HEK293 (cell line): Measurements from ENCODE around the gene CDH23.

ENCODE experiments used
- CTCF ChIA-PET: fragments of 350-600 bp; formaldehyde crosslinking; extraction: SDS; loops from one replicate; lab custom pipeline; 2021; ENCODE audit warnings: antibody characterized with exemption; lab: Yijun Ruan, JAX
- POLR2A ChIA-PET: fragments of 300-600 bp; formaldehyde crosslinking; extraction: SDS; loops from one replicate; lab custom pipeline; 2020; ENCODE audit warnings: antibody characterized with exemption, inconsistent platforms; lab: Yijun Ruan, JAX
- H3K27ac ChIP-seq: fragments of 200-500 bp; sonication (Bioruptor generic); 2 replicates; pipeline ENCODE4 v1.5.1; 2014; ENCODE audit warnings: low read depth, low read length, control low read depth, inconsistent platforms; ENCODE audit errors: extremely low read depth
- H3K36me3 ChIP-seq, 2 experiments: fragments of 200-500 bp in 1 of 2; sonication (Bioruptor generic) in 1 of 2; 1 replicate in 1 of 2; 2 replicates in 1 of 2; pipeline ENCODE4 v1.5.1; 2014 to 2017; ENCODE audit warnings: inconsistent platforms in 2 of 2, low read length in 2 of 2; ENCODE audit not compliant: control insufficient read depth in 2 of 2, insufficient read depth in 1 of 2
- H3K4me1 ChIP-seq: fragments of 200-500 bp; sonication (Bioruptor generic); 2 replicates; pipeline ENCODE4 v1.5.1; 2014; ENCODE audit warnings: mild to moderate bottlenecking, low read length, inconsistent platforms; ENCODE audit not compliant: control insufficient read depth, insufficient read depth
- H3K4me3 ChIP-seq: 2 replicates; pipeline ENCODE4 v1.5.1; 2011; ENCODE audit warnings: low read depth, mild to moderate bottlenecking, control low read depth, low read length, moderate library complexity
- H3K9me3 ChIP-seq: fragments of 200-500 bp; sonication (Bioruptor generic); 2 replicates; pipeline ENCODE4 v1.5.1; 2014; ENCODE audit warnings: low read depth, low read length, inconsistent platforms; ENCODE audit not compliant: control insufficient read depth, insufficient read depth
- GFI1B ChIP-seq: fragments of 450-650 bp; formaldehyde crosslinking; IDR thresholded peaks from 2 replicates; pipeline ENCODE4 v1.5.1; 2016; ENCODE audit warnings: missing biosample characterization, missing genetic modification characterization
- ZFP3 ChIP-seq: fragments of 450-650 bp; formaldehyde crosslinking; IDR thresholded peaks from 2 replicates; pipeline ENCODE4 v1.5.1; 2016; ENCODE audit warnings: low read depth, missing biosample characterization, missing genetic modification characterization
- ZNF132 ChIP-seq: fragments of 450-650 bp; formaldehyde crosslinking; IDR thresholded peaks from 2 replicates; pipeline ENCODE4 v1.5.1; 2017; ENCODE audit warnings: missing biosample characterization, missing genetic modification characterization, borderline replicate concordance
- ZNF184 ChIP-seq: fragments of 450-650 bp; IDR thresholded peaks from 2 replicates; pipeline ENCODE4 v1.5.1; 2018; ENCODE audit warnings: missing biosample characterization, mild to moderate bottlenecking, missing genetic modification characterization
- ZNF362 ChIP-seq: fragments of 450-650 bp; formaldehyde crosslinking; IDR thresholded peaks from 2 replicates; pipeline ENCODE4 v1.5.1; 2016; ENCODE audit warnings: missing biosample characterization, missing genetic modification characterization
- ZNF473 ChIP-seq: fragments of 450-650 bp; formaldehyde crosslinking; IDR thresholded peaks from 2 replicates; pipeline ENCODE4 v1.5.1; 2017; ENCODE audit warnings: missing biosample characterization, missing genetic modification characterization
- ZNF48 ChIP-seq: fragments of 450-650 bp; formaldehyde crosslinking; IDR thresholded peaks from 2 replicates; pipeline ENCODE4 v1.5.1; 2016; ENCODE audit warnings: missing biosample characterization, missing genetic modification characterization
- ZNF488 ChIP-seq: fragments of 450-650 bp; formaldehyde crosslinking; IDR thresholded peaks from 2 replicates; pipeline ENCODE4 v1.5.1; 2016; ENCODE audit warnings: missing biosample characterization, missing genetic modification characterization
- ZNF529 ChIP-seq: fragments of 450-650 bp; formaldehyde crosslinking; IDR thresholded peaks from 2 replicates; pipeline ENCODE4 v1.5.1; 2017; ENCODE audit warnings: missing genetic modification characterization, missing biosample characterization; ENCODE audit not compliant: insufficient replicate concordance
- ZNF560 ChIP-seq: fragments of 450-650 bp; formaldehyde crosslinking; IDR thresholded peaks from 2 replicates; pipeline ENCODE4 v1.5.1; 2017; ENCODE audit warnings: missing biosample characterization, missing genetic modification characterization, borderline replicate concordance
- ZNF623 ChIP-seq: fragments of 450-650 bp; formaldehyde crosslinking; IDR thresholded peaks from 2 replicates; pipeline ENCODE4 v1.5.1; 2016; ENCODE audit warnings: missing biosample characterization, missing genetic modification characterization
- ZNF664 ChIP-seq: fragments of 450-650 bp; formaldehyde crosslinking; IDR thresholded peaks from 2 replicates; pipeline ENCODE4 v1.5.1; 2016; ENCODE audit warnings: missing biosample characterization, missing genetic modification characterization
- ZNF701 ChIP-seq: fragments of 450-650 bp; formaldehyde crosslinking; IDR thresholded peaks from 2 replicates; pipeline ENCODE4 v1.5.1; 2016; ENCODE audit warnings: missing biosample characterization, missing genetic modification characterization
- ZSCAN30 ChIP-seq: fragments of 450-650 bp; IDR thresholded peaks from 2 replicates; pipeline ENCODE4 v1.5.1; 2018; ENCODE audit warnings: missing biosample characterization, mild to moderate bottlenecking, missing genetic modification characterization, moderate library complexity
- TF ChIP-seq, protein P1 (sequence below): fragments of 450-650 bp; formaldehyde crosslinking; IDR thresholded peaks from 2 replicates; pipeline ENCODE4 v1.5.1; 2016; ENCODE audit warnings: missing biosample characterization, missing genetic modification characterization
- TF ChIP-seq, protein P2 (sequence below): fragments of 450-650 bp; formaldehyde crosslinking; IDR thresholded peaks from 2 replicates; pipeline ENCODE4 v1.5.1; 2016; ENCODE audit warnings: missing biosample characterization, missing genetic modification characterization, low read depth
- TF ChIP-seq, protein P3 (sequence below): fragments of 450-650 bp; formaldehyde crosslinking; IDR thresholded peaks from 2 replicates; pipeline ENCODE4 v1.5.1; 2016; ENCODE audit warnings: missing biosample characterization, missing genetic modification characterization
- TF ChIP-seq, protein P4 (sequence below): fragments of 450-650 bp; formaldehyde crosslinking; IDR thresholded peaks from 2 replicates; pipeline ENCODE4 v1.5.1; 2016; ENCODE audit warnings: missing biosample characterization, missing genetic modification characterization
- TF ChIP-seq, protein P5 (sequence below): fragments of 450-650 bp; formaldehyde crosslinking; IDR thresholded peaks from 2 replicates; pipeline ENCODE4 v1.5.1; 2017; ENCODE audit warnings: missing biosample characterization, missing genetic modification characterization

Gene CDH23

DNA sequence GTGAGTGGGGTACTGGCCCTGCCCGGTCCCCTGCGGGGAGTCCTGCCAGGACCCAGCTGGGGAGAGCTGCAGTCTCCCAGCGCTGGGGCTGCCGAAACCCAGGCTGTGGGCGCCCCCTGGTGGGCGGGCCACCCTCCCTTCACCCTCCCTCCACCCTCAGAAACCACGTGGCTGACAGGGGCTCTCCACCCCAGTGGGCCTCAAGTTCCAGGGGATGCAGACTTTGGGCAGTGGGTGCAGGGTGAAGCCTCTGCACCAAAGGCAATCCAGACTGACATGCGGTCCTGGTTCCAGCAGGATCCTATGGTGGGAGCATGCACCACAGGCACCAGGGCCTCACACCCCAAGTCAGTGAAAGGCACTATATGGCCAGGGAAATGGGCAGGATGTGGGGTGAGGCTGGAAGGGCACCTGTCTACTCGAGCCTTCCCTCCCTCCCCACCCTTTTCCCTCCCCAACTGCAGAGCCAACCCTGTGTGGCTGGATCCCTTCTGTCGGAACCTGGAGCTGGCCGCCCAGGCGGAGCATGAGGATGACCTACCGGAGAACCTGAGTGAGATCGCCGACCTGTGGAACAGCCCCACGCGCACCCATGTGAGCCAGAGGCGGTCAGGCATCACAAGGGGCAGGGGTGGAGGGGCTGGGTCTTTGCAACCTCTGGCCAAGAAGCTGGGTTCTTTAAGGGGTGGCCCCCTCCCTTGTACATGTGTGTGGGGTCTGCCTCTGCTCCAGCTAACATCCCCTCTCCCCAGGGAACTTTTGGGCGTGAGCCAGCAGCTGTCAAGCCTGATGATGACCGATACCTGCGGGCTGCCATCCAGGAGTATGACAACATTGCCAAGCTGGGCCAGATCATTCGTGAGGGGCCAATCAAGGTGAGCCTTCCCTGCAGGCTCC, 415.5 kb downstream of the CDH23 start (continued):
- TF ChIP-seq ZNF362 (tag by site-specific recombination) (no peak), ZNF132 (no peak), ZNF184 (0 out of 2 replicates have a peak, but pooled peaks have one; percentile 42), ZNF623 (tag by site-specific recombination) (no peak)
- TF ChIP-seq, protein P1, sequence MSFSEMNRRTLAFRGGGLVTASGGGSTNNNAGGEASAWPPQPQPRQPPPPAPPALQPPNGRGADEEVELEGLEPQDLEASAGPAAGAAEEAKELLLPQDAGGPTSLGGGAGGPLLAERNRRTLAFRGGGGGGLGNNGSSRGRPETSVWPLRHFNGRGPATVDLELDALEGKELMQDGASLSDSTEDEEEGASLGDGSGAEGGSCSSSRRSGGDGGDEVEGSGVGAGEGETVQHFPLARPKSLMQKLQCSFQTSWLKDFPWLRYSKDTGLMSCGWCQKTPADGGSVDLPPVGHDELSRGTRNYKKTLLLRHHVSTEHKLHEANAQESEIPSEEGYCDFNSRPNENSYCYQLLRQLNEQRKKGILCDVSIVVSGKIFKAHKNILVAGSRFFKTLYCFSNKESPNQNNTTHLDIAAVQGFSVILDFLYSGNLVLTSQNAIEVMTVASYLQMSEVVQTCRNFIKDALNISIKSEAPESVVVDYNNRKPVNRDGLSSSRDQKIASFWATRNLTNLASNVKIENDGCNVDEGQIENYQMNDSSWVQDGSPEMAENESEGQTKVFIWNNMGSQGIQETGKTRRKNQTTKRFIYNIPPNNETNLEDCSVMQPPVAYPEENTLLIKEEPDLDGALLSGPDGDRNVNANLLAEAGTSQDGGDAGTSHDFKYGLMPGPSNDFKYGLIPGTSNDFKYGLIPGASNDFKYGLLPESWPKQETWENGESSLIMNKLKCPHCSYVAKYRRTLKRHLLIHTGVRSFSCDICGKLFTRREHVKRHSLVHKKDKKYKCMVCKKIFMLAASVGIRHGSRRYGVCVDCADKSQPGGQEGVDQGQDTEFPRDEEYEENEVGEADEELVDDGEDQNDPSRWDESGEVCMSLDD (tag by site-specific recombination): peak; percentile 17; the same call in 1 of the 2 replicates

GRCh38 chr10:71812913-71813590, 416.3 kb downstream of the CDH23 start:
- peaks cover 6% of the 10 kb centered on the region; the same call in 1 of the 2 replicates for H3K4me1 ChIP-seq
- H3K4me3 ChIP-seq: no peak overlapping the region
- H3K9me3 ChIP-seq: no peaks in the 10 kb centered on the region
- CTCF ChIA-PET: interaction anchor here (0.7 to 2.3 kb wide), 13 partner anchors 13 to 499 kb away, joined by 3 to 9 read pairs (median 4); partner anchors contain the start of gene VSIR
- POLR2A ChIA-PET: interaction anchor here (1.1 kb wide), 1 partner anchor 38 kb away, joined by 4 read pairs; the partner anchor contains the start of gene PSAP
- H3K36me3 ChIP-seq: peaks cover 0 to 34% of the 10 kb centered on the region in 2 experiments; a peak in 1 of 3 replicates
- no peak overlapping the region for H3K27ac ChIP-seq
- TF ChIP-seq, protein P2, sequence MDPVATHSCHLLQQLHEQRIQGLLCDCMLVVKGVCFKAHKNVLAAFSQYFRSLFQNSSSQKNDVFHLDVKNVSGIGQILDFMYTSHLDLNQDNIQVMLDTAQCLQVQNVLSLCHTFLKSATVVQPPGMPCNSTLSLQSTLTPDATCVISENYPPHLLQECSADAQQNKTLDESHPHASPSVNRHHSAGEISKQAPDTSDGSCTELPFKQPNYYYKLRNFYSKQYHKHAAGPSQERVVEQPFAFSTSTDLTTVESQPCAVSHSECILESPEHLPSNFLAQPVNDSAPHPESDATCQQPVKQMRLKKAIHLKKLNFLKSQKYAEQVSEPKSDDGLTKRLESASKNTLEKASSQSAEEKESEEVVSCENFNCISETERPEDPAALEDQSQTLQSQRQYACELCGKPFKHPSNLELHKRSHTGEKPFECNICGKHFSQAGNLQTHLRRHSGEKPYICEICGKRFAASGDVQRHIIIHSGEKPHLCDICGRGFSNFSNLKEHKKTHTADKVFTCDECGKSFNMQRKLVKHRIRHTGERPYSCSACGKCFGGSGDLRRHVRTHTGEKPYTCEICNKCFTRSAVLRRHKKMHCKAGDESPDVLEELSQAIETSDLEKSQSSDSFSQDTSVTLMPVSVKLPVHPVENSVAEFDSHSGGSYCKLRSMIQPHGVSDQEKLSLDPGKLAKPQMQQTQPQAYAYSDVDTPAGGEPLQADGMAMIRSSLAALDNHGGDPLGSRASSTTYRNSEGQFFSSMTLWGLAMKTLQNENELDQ: no peak
- TF ChIP-seq ZNF488 (no peak), ZNF701 (tag by site-specific recombination) (no peak), ZNF664 (tag by site-specific recombination) (no peak), GFI1B (no peak), ZNF560 (tag by site-specific recombination) (no peak), ZNF473 (no peak), ZNF529 (no peak), ZSCAN30 (tag by site-specific recombination) (no peak), ZFP3 (tag by site-specific recombination) (no peak), ZNF48 (no peak)
- TF ChIP-seq, protein P3, sequence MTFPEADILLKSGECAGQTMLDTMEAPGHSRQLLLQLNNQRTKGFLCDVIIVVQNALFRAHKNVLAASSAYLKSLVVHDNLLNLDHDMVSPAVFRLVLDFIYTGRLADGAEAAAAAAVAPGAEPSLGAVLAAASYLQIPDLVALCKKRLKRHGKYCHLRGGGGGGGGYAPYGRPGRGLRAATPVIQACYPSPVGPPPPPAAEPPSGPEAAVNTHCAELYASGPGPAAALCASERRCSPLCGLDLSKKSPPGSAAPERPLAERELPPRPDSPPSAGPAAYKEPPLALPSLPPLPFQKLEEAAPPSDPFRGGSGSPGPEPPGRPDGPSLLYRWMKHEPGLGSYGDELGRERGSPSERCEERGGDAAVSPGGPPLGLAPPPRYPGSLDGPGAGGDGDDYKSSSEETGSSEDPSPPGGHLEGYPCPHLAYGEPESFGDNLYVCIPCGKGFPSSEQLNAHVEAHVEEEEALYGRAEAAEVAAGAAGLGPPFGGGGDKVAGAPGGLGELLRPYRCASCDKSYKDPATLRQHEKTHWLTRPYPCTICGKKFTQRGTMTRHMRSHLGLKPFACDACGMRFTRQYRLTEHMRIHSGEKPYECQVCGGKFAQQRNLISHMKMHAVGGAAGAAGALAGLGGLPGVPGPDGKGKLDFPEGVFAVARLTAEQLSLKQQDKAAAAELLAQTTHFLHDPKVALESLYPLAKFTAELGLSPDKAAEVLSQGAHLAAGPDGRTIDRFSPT (tag by site-specific recombination): no peak
- TF ChIP-seq, protein P4, sequence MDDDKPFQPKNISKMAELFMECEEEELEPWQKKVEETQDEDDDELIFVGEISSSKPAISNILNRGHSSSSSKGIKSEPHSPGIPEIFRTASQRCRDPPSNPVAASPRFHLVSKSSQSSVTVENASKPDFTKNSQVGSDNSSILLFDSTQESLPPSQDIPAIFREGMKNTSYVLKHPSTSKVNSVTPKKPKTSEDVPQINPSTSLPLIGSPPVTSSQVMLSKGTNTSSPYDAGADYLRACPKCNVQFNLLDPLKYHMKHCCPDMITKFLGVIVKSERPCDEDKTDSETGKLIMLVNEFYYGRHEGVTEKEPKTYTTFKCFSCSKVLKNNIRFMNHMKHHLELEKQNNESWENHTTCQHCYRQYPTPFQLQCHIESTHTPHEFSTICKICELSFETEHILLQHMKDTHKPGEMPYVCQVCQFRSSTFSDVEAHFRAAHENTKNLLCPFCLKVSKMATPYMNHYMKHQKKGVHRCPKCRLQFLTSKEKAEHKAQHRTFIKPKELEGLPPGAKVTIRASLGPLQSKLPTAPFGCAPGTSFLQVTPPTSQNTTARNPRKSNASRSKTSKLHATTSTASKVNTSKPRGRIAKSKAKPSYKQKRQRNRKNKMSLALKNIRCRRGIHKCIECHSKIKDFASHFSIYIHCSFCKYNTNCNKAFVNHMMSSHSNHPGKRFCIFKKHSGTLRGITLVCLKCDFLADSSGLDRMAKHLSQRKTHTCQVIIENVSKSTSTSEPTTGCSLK (tag by site-specific recombination): no peak
- TF ChIP-seq, protein P5, sequence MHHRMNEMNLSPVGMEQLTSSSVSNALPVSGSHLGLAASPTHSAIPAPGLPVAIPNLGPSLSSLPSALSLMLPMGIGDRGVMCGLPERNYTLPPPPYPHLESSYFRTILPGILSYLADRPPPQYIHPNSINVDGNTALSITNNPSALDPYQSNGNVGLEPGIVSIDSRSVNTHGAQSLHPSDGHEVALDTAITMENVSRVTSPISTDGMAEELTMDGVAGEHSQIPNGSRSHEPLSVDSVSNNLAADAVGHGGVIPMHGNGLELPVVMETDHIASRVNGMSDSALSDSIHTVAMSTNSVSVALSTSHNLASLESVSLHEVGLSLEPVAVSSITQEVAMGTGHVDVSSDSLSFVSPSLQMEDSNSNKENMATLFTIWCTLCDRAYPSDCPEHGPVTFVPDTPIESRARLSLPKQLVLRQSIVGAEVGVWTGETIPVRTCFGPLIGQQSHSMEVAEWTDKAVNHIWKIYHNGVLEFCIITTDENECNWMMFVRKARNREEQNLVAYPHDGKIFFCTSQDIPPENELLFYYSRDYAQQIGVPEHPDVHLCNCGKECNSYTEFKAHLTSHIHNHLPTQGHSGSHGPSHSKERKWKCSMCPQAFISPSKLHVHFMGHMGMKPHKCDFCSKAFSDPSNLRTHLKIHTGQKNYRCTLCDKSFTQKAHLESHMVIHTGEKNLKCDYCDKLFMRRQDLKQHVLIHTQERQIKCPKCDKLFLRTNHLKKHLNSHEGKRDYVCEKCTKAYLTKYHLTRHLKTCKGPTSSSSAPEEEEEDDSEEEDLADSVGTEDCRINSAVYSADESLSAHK (tag by site-specific recombination): no peak
